HepG2 (cell line): ENCODE measurements around the gene CBX2. TPM values are rescaled to one million over a fixed set of nuclear protein-coding genes. Genes with fewer than 3 reads are reported as not detected.

Experiments used
- ARNTL ChIP-seq: sonication (generic); formaldehyde crosslinking; IDR thresholded peaks from 2 replicates; pipeline ENCODE4 v1.4.0; 2020; ENCODE audit warnings: mild to moderate bottlenecking, missing genetic modification reagents
- DPF2 ChIP-seq: sonication (generic); formaldehyde crosslinking; IDR thresholded peaks from 2 replicates; pipeline ENCODE4 v1.4.0; 2020; ENCODE audit warnings: mild to moderate bottlenecking, low read depth, missing genetic modification reagents, borderline replicate concordance
- ESRRA ChIP-seq: sonication (generic); formaldehyde crosslinking; IDR thresholded peaks from 2 replicates; pipeline ENCODE4 v1.5.1; 2020; ENCODE audit warnings: mild to moderate bottlenecking, low read depth, missing genetic modification reagents
- MAZ ChIP-seq, 2 experiments: sonication (generic) in 1 of 2; formaldehyde crosslinking in 1 of 2; IDR thresholded peaks; 2 replicates each; pipeline versions ENCODE4 v1.5.0 to v1.6.1; 2012 to 2020; ENCODE audit warnings: low read depth in 2 of 2, mild to moderate bottlenecking in 2 of 2, borderline replicate concordance in 1 of 2, improper control_type of control experiment in 1 of 2, low read length in 1 of 2, missing genetic modification reagents in 1 of 2, moderate library complexity in 1 of 2
- NAIF1 ChIP-seq: sonication (generic); formaldehyde crosslinking; IDR thresholded peaks from 2 replicates; pipeline ENCODE4 v1.5.0; 2020; ENCODE audit warnings: mild to moderate bottlenecking, missing genetic modification reagents, borderline replicate concordance
- PAX8 ChIP-seq: sonication (generic); formaldehyde crosslinking; IDR thresholded peaks from 2 replicates; pipeline ENCODE4 v1.8.0; 2022; ENCODE audit warnings: mild to moderate bottlenecking, missing genetic modification reagents, borderline replicate concordance
- PRMT3 ChIP-seq: sonication (generic); formaldehyde crosslinking; IDR thresholded peaks from 2 replicates; pipeline ENCODE4 v1.8.1; 2022; ENCODE audit warnings: low read depth, mild to moderate bottlenecking, moderate library complexity, missing genetic modification reagents, borderline replicate concordance
- SMAD3 ChIP-seq: sonication (generic); formaldehyde crosslinking; IDR thresholded peaks from 2 replicates; pipeline ENCODE4 v1.4.0; 2020; ENCODE audit warnings: missing genetic modification reagents
- SP2 ChIP-seq: sonication (generic); formaldehyde crosslinking; IDR thresholded peaks from 2 replicates; pipeline ENCODE4 v1.5.1; 2020; ENCODE audit warnings: mild to moderate bottlenecking, missing genetic modification reagents
- ZBTB20 ChIP-seq: sonication (generic); formaldehyde crosslinking; IDR thresholded peaks from 2 replicates; pipeline ENCODE4 v1.8.1; 2023; ENCODE audit warnings: missing genetic modification reagents, low read depth, mild to moderate bottlenecking, borderline replicate concordance
- ZKSCAN1 ChIP-seq: fragments of 150-350 bp; IDR thresholded peaks from 2 replicates; pipeline ENCODE4 v1.6.1; 2014; ENCODE audit warnings: low read length
- ZNF224 ChIP-seq: sonication (generic); formaldehyde crosslinking; IDR thresholded peaks from 2 replicates; pipeline ENCODE4 v1.5.0; 2020; ENCODE audit warnings: mild to moderate bottlenecking, missing genetic modification reagents
- ZNF24 ChIP-seq: fragments of 450-650 bp; IDR thresholded peaks from 2 replicates; pipeline ENCODE4 v1.6.1; 2017; ENCODE audit warnings: antibody characterized with exemption, mild to moderate bottlenecking
- ZNF546 ChIP-seq: sonication (generic); formaldehyde crosslinking; conservative IDR thresholded peaks from 2 replicates; pipeline ENCODE4 v1.8.1; 2023; ENCODE audit warnings: mild to moderate bottlenecking, missing genetic modification reagents
- polyA plus RNA-seq, 8 experiments: library from polyadenylated mRNA; depleted of rRNA in 3 of 8; stranded (reverse) in 7 of 8; unstranded in 1 of 8; fragments of >200 nt; fragmentation: Illumina TruSeq in 4 of 8; extraction: Trizol in 4 of 8; gene quantifications; 2 replicates each; pipeline versions ENCODE4 v1.2.1 to v1.2.3, GENCODE V29; 2011 to 2016; ENCODE audit warnings: low read depth in 4 of 8, missing spikeins in 1 of 8, mixed read lengths in 1 of 8; ENCODE audit not compliant: insufficient read depth in 1 of 8
- total RNA-seq, 5 experiments: library from RNA; depleted of rRNA; stranded (reverse); fragments of >200 nt; fragmentation: Illumina TruSeq; extraction: Trizol; gene quantifications; 2 replicates each; pipeline ENCODE4 v1.2.3, GENCODE V29; 2016; ENCODE audit warnings: low read depth in 1 of 5
- TF ChIP-seq, protein P1 (sequence below): sonication (generic); formaldehyde crosslinking; IDR thresholded peaks from 2 replicates; pipeline ENCODE4 v1.4.0; 2020; ENCODE audit warnings: missing genetic modification reagents
- TF ChIP-seq, protein P2 (sequence below): sonication (generic); formaldehyde crosslinking; IDR thresholded peaks from 2 replicates; pipeline ENCODE4 v1.8.1; 2023; ENCODE audit warnings: missing genetic modification reagents, mild to moderate bottlenecking, borderline replicate concordance
- TF ChIP-seq, protein P3 (sequence below): sonication (generic); formaldehyde crosslinking; IDR thresholded peaks from 2 replicates; pipeline ENCODE4 v1.4.0; 2020; ENCODE audit warnings: missing genetic modification reagents
- TF ChIP-seq, protein P4 (sequence below): sonication (generic); formaldehyde crosslinking; IDR thresholded peaks from 2 replicates; pipeline ENCODE4 v1.5.0; 2020; ENCODE audit warnings: missing genetic modification reagents
- TF ChIP-seq, protein P5 (sequence below): sonication (generic); formaldehyde crosslinking; IDR thresholded peaks from 2 replicates; pipeline ENCODE4 v1.4.0; 2020; ENCODE audit warnings: mild to moderate bottlenecking, missing genetic modification reagents
- TF ChIP-seq, protein P6 (sequence below): sonication (generic); formaldehyde crosslinking; IDR thresholded peaks from 2 replicates; pipeline ENCODE4 v1.8.1; 2023; ENCODE audit warnings: mild to moderate bottlenecking, missing genetic modification reagents
- TF ChIP-seq, protein P7 (sequence below): sonication (generic); formaldehyde crosslinking; IDR thresholded peaks from 2 replicates; pipeline ENCODE4 v1.5.0; 2020; ENCODE audit warnings: missing genetic modification reagents

The CBX2 gene
- total and polyA plus RNA-seq, 2 of the 13 experiments (the other 11 are each of a cell fraction or from before 2014, with no cell fraction given): 14.5 to 31.1 TPM

DNA sequence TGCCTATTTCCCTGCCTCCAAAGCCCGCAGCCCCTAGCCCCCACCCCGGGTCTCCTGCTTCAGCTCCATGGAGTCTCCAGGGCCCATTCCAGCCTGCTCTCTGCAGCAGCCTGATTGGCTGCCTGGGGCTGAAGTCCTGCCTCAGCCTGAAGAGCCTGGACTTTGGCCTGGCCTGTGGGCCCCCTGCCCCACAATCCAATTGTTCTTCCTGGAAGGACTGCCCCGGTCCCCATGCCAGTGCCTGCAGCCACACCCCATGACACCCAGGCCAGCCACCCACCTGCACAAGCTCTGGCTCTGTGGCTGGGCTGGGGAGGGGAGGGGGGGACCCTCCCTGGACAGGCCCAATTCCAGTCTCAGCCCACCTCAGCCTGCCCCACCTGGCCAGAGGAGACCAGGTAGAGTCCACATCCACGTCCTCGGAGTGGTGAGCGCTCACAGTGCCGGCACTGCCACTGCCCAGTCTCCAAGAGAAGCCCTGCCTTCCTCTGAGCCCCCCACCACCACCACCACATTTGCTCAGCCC is 34.9 kb upstream of the CBX2 start (continued):
- TF ChIP-seq, protein P1, sequence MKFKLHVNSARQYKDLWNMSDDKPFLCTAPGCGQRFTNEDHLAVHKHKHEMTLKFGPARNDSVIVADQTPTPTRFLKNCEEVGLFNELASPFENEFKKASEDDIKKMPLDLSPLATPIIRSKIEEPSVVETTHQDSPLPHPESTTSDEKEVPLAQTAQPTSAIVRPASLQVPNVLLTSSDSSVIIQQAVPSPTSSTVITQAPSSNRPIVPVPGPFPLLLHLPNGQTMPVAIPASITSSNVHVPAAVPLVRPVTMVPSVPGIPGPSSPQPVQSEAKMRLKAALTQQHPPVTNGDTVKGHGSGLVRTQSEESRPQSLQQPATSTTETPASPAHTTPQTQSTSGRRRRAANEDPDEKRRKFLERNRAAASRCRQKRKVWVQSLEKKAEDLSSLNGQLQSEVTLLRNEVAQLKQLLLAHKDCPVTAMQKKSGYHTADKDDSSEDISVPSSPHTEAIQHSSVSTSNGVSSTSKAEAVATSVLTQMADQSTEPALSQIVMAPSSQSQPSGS (CRISPR knock-in tag): peak; percentile 45; the same call in 1 of the 2 replicates
- TF ChIP-seq ZBTB20 (CRISPR knock-in tag) (0 out of 2 replicates have a peak, but pooled peaks have one; percentile 46), SMAD3 (peak; percentile 91; the same call in 1 of the 2 replicates), ZNF24 (no peak), ESRRA (CRISPR knock-in tag) (0 out of 2 replicates have a peak, but pooled peaks have one; percentile 41), ARNTL (no peak), PRMT3 (CRISPR knock-in tag) (no peak), PAX8 (no peak), DPF2 (CRISPR knock-in tag) (0 out of 2 replicates have a peak, but pooled peaks have one; percentile 56), MAZ (IDR thresholded peaks at IDR 0.05; ENCODE audit: borderline replicate concordance, low read depth, low read length) (peak; percentile 26), MAZ (CRISPR knock-in tag; IDR thresholded peaks at IDR 0.05; ENCODE audit: low read depth) (peak; percentile 94), ZNF224 (CRISPR knock-in tag) (no peak; the same call in 1 of the 2 replicates), NAIF1 (CRISPR knock-in tag) (no peak), ZKSCAN1 (no peak), ZNF546 (0 out of 2 replicates have a peak, but pooled peaks have one; percentile 37), SP2 (CRISPR knock-in tag) (0 out of 2 replicates have a peak, but pooled peaks have one; percentile 31)
- TF ChIP-seq, protein P2, sequence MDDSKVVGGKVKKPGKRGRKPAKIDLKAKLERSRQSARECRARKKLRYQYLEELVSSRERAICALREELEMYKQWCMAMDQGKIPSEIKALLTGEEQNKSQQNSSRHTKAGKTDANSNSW (CRISPR knock-in tag): no peak
- TF ChIP-seq, protein P3, sequence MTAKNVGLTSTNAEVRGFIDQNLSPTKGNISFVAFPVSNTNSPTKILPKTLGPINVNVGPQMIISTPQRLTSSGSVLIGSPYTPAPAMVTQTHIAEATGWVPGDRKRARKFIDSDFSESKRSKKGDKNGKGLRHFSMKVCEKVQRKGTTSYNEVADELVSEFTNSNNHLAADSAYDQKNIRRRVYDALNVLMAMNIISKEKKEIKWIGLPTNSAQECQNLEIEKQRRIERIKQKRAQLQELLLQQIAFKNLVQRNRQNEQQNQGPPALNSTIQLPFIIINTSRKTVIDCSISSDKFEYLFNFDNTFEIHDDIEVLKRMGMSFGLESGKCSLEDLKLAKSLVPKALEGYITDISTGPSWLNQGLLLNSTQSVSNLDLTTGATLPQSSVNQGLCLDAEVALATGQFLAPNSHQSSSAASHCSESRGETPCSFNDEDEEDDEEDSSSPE: no peak
- TF ChIP-seq, protein P4, sequence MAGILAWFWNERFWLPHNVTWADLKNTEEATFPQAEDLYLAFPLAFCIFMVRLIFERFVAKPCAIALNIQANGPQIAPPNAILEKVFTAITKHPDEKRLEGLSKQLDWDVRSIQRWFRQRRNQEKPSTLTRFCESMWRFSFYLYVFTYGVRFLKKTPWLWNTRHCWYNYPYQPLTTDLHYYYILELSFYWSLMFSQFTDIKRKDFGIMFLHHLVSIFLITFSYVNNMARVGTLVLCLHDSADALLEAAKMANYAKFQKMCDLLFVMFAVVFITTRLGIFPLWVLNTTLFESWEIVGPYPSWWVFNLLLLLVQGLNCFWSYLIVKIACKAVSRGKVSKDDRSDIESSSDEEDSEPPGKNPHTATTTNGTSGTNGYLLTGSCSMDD (CRISPR knock-in tag): no peak
- TF ChIP-seq, protein P5, sequence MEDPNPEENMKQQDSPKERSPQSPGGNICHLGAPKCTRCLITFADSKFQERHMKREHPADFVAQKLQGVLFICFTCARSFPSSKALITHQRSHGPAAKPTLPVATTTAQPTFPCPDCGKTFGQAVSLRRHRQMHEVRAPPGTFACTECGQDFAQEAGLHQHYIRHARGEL (CRISPR knock-in tag): no peak
- TF ChIP-seq, protein P6, sequence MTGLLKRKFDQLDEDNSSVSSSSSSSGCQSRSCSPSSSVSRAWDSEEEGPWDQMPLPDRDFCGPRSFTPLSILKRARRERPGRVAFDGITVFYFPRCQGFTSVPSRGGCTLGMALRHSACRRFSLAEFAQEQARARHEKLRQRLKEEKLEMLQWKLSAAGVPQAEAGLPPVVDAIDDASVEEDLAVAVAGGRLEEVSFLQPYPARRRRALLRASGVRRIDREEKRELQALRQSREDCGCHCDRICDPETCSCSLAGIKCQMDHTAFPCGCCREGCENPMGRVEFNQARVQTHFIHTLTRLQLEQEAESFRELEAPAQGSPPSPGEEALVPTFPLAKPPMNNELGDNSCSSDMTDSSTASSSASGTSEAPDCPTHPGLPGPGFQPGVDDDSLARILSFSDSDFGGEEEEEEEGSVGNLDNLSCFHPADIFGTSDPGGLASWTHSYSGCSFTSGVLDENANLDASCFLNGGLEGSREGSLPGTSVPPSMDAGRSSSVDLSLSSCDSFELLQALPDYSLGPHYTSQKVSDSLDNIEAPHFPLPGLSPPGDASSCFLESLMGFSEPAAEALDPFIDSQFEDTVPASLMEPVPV (CRISPR knock-in tag): no peak
- TF ChIP-seq, protein P7, sequence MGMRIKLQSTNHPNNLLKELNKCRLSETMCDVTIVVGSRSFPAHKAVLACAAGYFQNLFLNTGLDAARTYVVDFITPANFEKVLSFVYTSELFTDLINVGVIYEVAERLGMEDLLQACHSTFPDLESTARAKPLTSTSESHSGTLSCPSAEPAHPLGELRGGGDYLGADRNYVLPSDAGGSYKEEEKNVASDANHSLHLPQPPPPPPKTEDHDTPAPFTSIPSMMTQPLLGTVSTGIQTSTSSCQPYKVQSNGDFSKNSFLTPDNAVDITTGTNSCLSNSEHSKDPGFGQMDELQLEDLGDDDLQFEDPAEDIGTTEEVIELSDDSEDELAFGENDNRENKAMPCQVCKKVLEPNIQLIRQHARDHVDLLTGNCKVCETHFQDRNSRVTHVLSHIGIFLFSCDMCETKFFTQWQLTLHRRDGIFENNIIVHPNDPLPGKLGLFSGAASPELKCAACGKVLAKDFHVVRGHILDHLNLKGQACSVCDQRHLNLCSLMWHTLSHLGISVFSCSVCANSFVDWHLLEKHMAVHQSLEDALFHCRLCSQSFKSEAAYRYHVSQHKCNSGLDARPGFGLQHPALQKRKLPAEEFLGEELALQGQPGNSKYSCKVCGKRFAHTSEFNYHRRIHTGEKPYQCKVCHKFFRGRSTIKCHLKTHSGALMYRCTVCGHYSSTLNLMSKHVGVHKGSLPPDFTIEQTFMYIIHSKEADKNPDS (CRISPR knock-in tag): peak; percentile 37; the same call in 1 of the 2 replicates
